Gastrocnemius medialis (tissue), 4 donors: ENCODE results near the gene RARS1.

Experiments used
- CTCF ChIP-seq, 5 experiments: fragments of 450-650 bp in 3 of 5; fragments of 200-600 bp in 2 of 5; sonication (generic) in 2 of 5; IDR thresholded peaks in 4 of 5; conservative IDR thresholded peaks in 1 of 5; 1 replicate in 4 of 5; 2 replicates in 1 of 5; pipeline ENCODE4 v1.5.1; 2016 to 2019; ENCODE audit warnings: antibody characterized with exemption in 5 of 5, mild to moderate bottlenecking in 3 of 5, moderate library complexity in 3 of 5
- POLR2A ChIP-seq, 2 donors: fragments of 450-650 bp; IDR thresholded peaks; one replicate each; pipeline ENCODE4 v1.6.1; 2017; ENCODE audit warnings: antibody characterized with exemption in 2 of 2, mild to moderate bottlenecking in 2 of 2, moderate library complexity in 2 of 2

- TF ChIP-seq POLR2A (IDR thresholded peaks at IDR 0.05) (no peak), CTCF (IDR thresholded peaks at IDR 0.05 in 4 of 5, conservative IDR thresholded peaks at IDR 0.05 in 1 of 5) (no peak)
These were observed 7.8 kb downstream of the RARS1 start for GRCh38 chr5:168494057-168494555.
